H1 (cell line): ENCODE results near the gene C2CD4D. TPM values are rescaled to one million over a fixed set of nuclear protein-coding genes. Genes with fewer than 3 reads are reported as not detected.

ENCODE experiments used
- CTCF ChIA-PET: fragments of 300-600 bp; sonication (Branson Sonifier 250); formaldehyde crosslinking; loops from one replicate; lab custom pipeline; 2021; ENCODE audit not compliant: partially characterized antibody; lab: Charles Lee
- POLR2A ChIA-PET: fragments of 300-600 bp; sonication (Branson Sonifier 250); formaldehyde crosslinking; loops from one replicate; lab custom pipeline; 2021; ENCODE audit warnings: inconsistent platforms; ENCODE audit not compliant: partially characterized antibody; lab: Charles Lee
- DNase-seq, 2 experiments: peaks; one replicate each; pipeline versions ENCODE4 v3.0.0 to v3.0.0-alpha.2; 2010 to 2022; ENCODE audit warnings: low spot score in 2 of 2, low read depth in 1 of 2, mixed read lengths in 1 of 2
- FAIRE-seq: peaks from 2 replicates; lab custom pipeline; 2011; peaks lifted over from hg19 to GRCh38; lab: Jason Lieb, UNC
- H2AFZ ChIP-seq: 2 replicates; pipeline ENCODE4 v1.8.1; 2012; ENCODE audit warnings: low read length, inconsistent platforms
- H2AK5ac ChIP-seq: 2 replicates; pipeline ENCODE4 v1.6.1; 2013; ENCODE audit warnings: low read depth, low read length
- H2BK120ac ChIP-seq: replicated peaks from 2 replicates; pipeline ENCODE3; 2013; ENCODE audit warnings: low read depth, low read length, inconsistent platforms
- H2BK12ac ChIP-seq: 2 replicates; pipeline ENCODE4 v1.6.1; 2013; ENCODE audit warnings: low read depth, low read length
- H2BK15ac ChIP-seq: 2 replicates; pipeline ENCODE4 v1.6.1; 2013; ENCODE audit warnings: low read length
- H2BK20ac ChIP-seq: 2 replicates; pipeline ENCODE4 v1.6.1; 2013; ENCODE audit warnings: low read length
- H2BK5ac ChIP-seq: 2 replicates; pipeline ENCODE4 v1.6.1; 2013; ENCODE audit warnings: low read depth, low read length
- H3K14ac ChIP-seq: 2 replicates; pipeline ENCODE4 v1.6.1; 2013; ENCODE audit warnings: inconsistent platforms; ENCODE audit not compliant: insufficient read length
- H3K18ac ChIP-seq: 2 replicates; pipeline ENCODE4 v1.6.1; 2013; ENCODE audit warnings: low read length; ENCODE audit errors: extremely low read depth
- H3K23ac ChIP-seq: 2 replicates; pipeline ENCODE4 v1.6.1; 2013; ENCODE audit warnings: inconsistent platforms; ENCODE audit not compliant: insufficient read length
- H3K23me2 ChIP-seq: 2 replicates; pipeline ENCODE4 v1.6.1; 2013; ENCODE audit warnings: low read depth, low read length
- H3K27ac ChIP-seq: 2 replicates; pipeline ENCODE4 v1.6.1; 2011; ENCODE audit warnings: low read depth, low read length, inconsistent platforms
- H3K27me3 ChIP-seq, 4 experiments: replicated peaks in 1 of 4; 1 replicate in 1 of 4; 2 replicates in 3 of 4; pipeline versions ENCODE4 v1.6.1 to v1.8.1; 2011 to 2013; ENCODE audit warnings: low read length in 3 of 4, mild to moderate bottlenecking in 3 of 4, inconsistent platforms in 2 of 4, mixed read lengths in 2 of 4, moderate library complexity in 1 of 4; ENCODE audit not compliant: control insufficient read depth in 3 of 4, insufficient read depth in 3 of 4; ENCODE audit errors: extremely low read depth in 1 of 4
- H3K36me3 ChIP-seq, 4 experiments: 2 replicates each; pipeline versions ENCODE4 v1.6.1 to v1.8.1; 2011 to 2013; ENCODE audit warnings: mild to moderate bottlenecking in 4 of 4, low read length in 3 of 4, moderate library complexity in 2 of 4, control low read depth in 1 of 4, inconsistent platforms in 1 of 4; ENCODE audit not compliant: insufficient read depth in 4 of 4, control insufficient read depth in 2 of 4
- H3K4ac ChIP-seq: replicated peaks from 2 replicates; pipeline ENCODE3; 2013; ENCODE audit warnings: low read length, low read depth, mixed read lengths, inconsistent platforms; ENCODE audit not compliant: insufficient read length
- H3K4me1 ChIP-seq, 4 experiments: replicated peaks in 1 of 4; 1 replicate in 1 of 4; 2 replicates in 3 of 4; pipeline versions ENCODE4 v1.6.1 to v1.8.1; 2011 to 2013; ENCODE audit warnings: low read length in 3 of 4, inconsistent platforms in 2 of 4, mixed read lengths in 1 of 4; ENCODE audit not compliant: insufficient read depth in 4 of 4, control insufficient read depth in 3 of 4
- H3K4me2 ChIP-seq, 2 experiments: 2 replicates each; pipeline versions ENCODE4 v1.6.1 to v1.8.1; 2011 to 2013; ENCODE audit warnings: low read depth in 2 of 2, low read length in 2 of 2, control low read depth in 1 of 2, inconsistent platforms in 1 of 2, mild to moderate bottlenecking in 1 of 2; ENCODE audit not compliant: insufficient read depth in 1 of 2
- H3K4me3 ChIP-seq, 4 experiments: fragments of 200-600, 300-600 bp in 1 of 4; sonication (generic), shearing (Covaris generic), sonication (Bioruptor Twin) in 1 of 4; 2 replicates each; pipeline versions ENCODE4 v1.5.1 to v1.8.1; 2011 to 2016; ENCODE audit warnings: low read length in 4 of 4, low read depth in 3 of 4, control low read depth in 2 of 4, inconsistent platforms in 2 of 4, mild to moderate bottlenecking in 2 of 4, mixed read lengths in 1 of 4, moderate library complexity in 1 of 4; ENCODE audit not compliant: insufficient read depth in 2 of 4; ENCODE audit errors: extremely low read depth in 1 of 4
- H3K56ac ChIP-seq: replicated peaks from 2 replicates; pipeline ENCODE3; 2013; ENCODE audit warnings: low read depth, mild to moderate bottlenecking, mixed read lengths, low read length, inconsistent platforms; ENCODE audit not compliant: insufficient read length
- H3K79me1 ChIP-seq: 2 replicates; pipeline ENCODE4 v1.6.1; 2013; ENCODE audit warnings: low read depth, low read length, control low read depth
- H3K79me2 ChIP-seq, 2 experiments: 2 replicates each; pipeline versions ENCODE4 v1.6.1 to v1.8.1; 2012 to 2013; ENCODE audit warnings: low read length in 2 of 2, mild to moderate bottlenecking in 2 of 2, inconsistent platforms in 1 of 2; ENCODE audit not compliant: insufficient read depth in 2 of 2, control insufficient read depth in 1 of 2
- H3K9ac ChIP-seq, 4 experiments: replicated peaks in 1 of 4; 1 replicate in 1 of 4; 2 replicates in 3 of 4; pipeline versions ENCODE4 v1.6.1 to v1.8.1; 2011 to 2013; ENCODE audit warnings: low read depth in 3 of 4, low read length in 3 of 4, control low read depth in 2 of 4, mild to moderate bottlenecking in 2 of 4, moderate library complexity in 2 of 4, inconsistent platforms in 1 of 4; ENCODE audit errors: extremely low read depth in 1 of 4
- H3K9me3 ChIP-seq, 2 experiments: 2 replicates each; pipeline versions ENCODE4 v1.6.1 to v1.8.1; 2012 to 2013; ENCODE audit warnings: mild to moderate bottlenecking in 2 of 2, moderate library complexity in 2 of 2, control low read depth in 1 of 2, inconsistent platforms in 1 of 2, low read depth in 1 of 2, low read length in 1 of 2, mixed read lengths in 1 of 2; ENCODE audit not compliant: insufficient read depth in 2 of 2
- H4K20me1 ChIP-seq, 2 experiments: replicated peaks in 1 of 2; 2 replicates each; pipeline versions ENCODE3 to v1.8.1; 2011 to 2013; ENCODE audit warnings: inconsistent platforms in 2 of 2, low read length in 2 of 2, mild to moderate bottlenecking in 1 of 2; ENCODE audit not compliant: insufficient read depth in 2 of 2, control insufficient read depth in 1 of 2
- H4K5ac ChIP-seq: 2 replicates; pipeline ENCODE4 v1.6.1; 2013; ENCODE audit warnings: low read length, low read depth, mixed read lengths, inconsistent platforms; ENCODE audit not compliant: insufficient read length
- H4K8ac ChIP-seq: 2 replicates; pipeline ENCODE4 v1.8.0; 2013; ENCODE audit warnings: mild to moderate bottlenecking, moderate library complexity, low read length, inconsistent platforms; ENCODE audit not compliant: insufficient read depth; ENCODE audit errors: extremely low read depth
- H4K91ac ChIP-seq: replicated peaks from 2 replicates; pipeline ENCODE3; 2013; ENCODE audit warnings: low read length, mixed read lengths, inconsistent platforms; ENCODE audit not compliant: insufficient read length
- ATF2 ChIP-seq: IDR thresholded peaks from 2 replicates; pipeline ENCODE4 v1.6.1; 2012; ENCODE audit warnings: low read length, inconsistent platforms
- BACH1 ChIP-seq: IDR thresholded peaks from 2 replicates; pipeline ENCODE4 v1.6.1; 2012; ENCODE audit warnings: low read length, improper control_type of control experiment
- CBX8 ChIP-seq: fragments of 300-800, 300-1000 bp; sonication (generic); IDR thresholded peaks from 2 replicates; pipeline ENCODE4 v1.7.1; 2016; ENCODE audit warnings: low read depth, low read length, borderline replicate concordance
- CHD2 ChIP-seq: IDR thresholded peaks from 2 replicates; pipeline ENCODE4 v1.6.1; 2012; ENCODE audit warnings: low read length, improper control_type of control experiment
- CTBP2 ChIP-seq: IDR thresholded peaks from 2 replicates; pipeline ENCODE4 v1.7.0; 2011; ENCODE audit warnings: borderline replicate concordance, mild to moderate bottlenecking, moderate library complexity, mixed read lengths, low read length; ENCODE audit not compliant: insufficient read depth, insufficient read length
- MAX ChIP-seq: IDR thresholded peaks from 2 replicates; pipeline ENCODE4 v1.6.1; 2012; ENCODE audit warnings: inconsistent platforms
- POLR2AphosphoS5 ChIP-seq: IDR thresholded peaks from 2 replicates; pipeline ENCODE4 v1.6.1; 2011; ENCODE audit warnings: low read depth, low read length
- RFX5 ChIP-seq: IDR thresholded peaks from 2 replicates; pipeline ENCODE4 v1.6.1; 2011; ENCODE audit warnings: low read depth, low read length, improper control_type of control experiment, borderline replicate concordance
- RXRA ChIP-seq: IDR thresholded peaks from 2 replicates; pipeline ENCODE4 v1.6.1; 2011; ENCODE audit warnings: low read depth, mild to moderate bottlenecking, low read length, moderate library complexity; ENCODE audit not compliant: insufficient read depth
- SP2 ChIP-seq: IDR thresholded peaks from 2 replicates; pipeline ENCODE4 v1.6.1; 2012; ENCODE audit warnings: mild to moderate bottlenecking, low read length, inconsistent platforms
- SP4 ChIP-seq: IDR thresholded peaks from 2 replicates; pipeline ENCODE4 v1.6.1; 2012; ENCODE audit warnings: low read length, inconsistent platforms
- WGBS, 2 experiments: shearing (Covaris generic) in 1 of 2; methylation state at CpG; one replicate each; pipeline versions ENCODE4 v1.1.6 to v1.1.7; 2013 to 2015; ENCODE audit warnings: low lambda C conversion rate in 2 of 2, mixed read lengths in 2 of 2, inconsistent platforms in 1 of 2, low coverage in 1 of 2, missing lambda C conversion rate in 1 of 2; ENCODE audit not compliant: insufficient replicate concordance in 2 of 2, insufficient coverage in 1 of 2, insufficient read length in 1 of 2; ENCODE audit errors: extremely low coverage in 1 of 2, missing lambda C conversion rate in 1 of 2; 5-methylcytosine and 5-hydroxymethylcytosine counted together
- polyA plus RNA-seq, 7 experiments: library from polyadenylated mRNA; depleted of rRNA in 3 of 7; stranded (reverse) in 5 of 7; unstranded in 2 of 7; fragments of >200 nt in 5 of 7; fragments of 200-250 nt in 2 of 7; gene quantifications; 1 replicate in 5 of 7; 2 replicates in 1 of 7; 4 replicates in 1 of 7; pipeline versions ENCODE4 v1.2.1 to v1.2.3, GENCODE V29; 2011 to 2013; ENCODE audit warnings: missing spikeins in 2 of 7, mixed read lengths in 2 of 7
- total RNA-seq: library from RNA; stranded (reverse); fragmentation: NEBNext Ultra II Directional; extraction: Animal tissue kit (Norgen Biotek cat#: 25700); gene quantifications from 2 replicates; pipeline ENCODE4 v1.2.1, GENCODE V29; 2021

C2CD4D gene
- total and polyA plus RNA-seq, 2 of the 8 experiments (the other 6 are each of a cell fraction or from before 2014, with no cell fraction given), result 0.41 to 0.71 TPM

- Histone ChIP-seq H3K27me3 (no peaks in the 10 kb centered on the region), H3K23ac (no peak overlapping the region), H3K4ac (no peak overlapping the region), H2BK20ac (no peak overlapping the region), H3K36me3 (no peaks in the 10 kb centered on the region), H4K8ac (no peak overlapping the region), H3K4me3 (no peak overlapping the region), H3K14ac (no peak overlapping the region), H2BK12ac (no peak overlapping the region), H3K4me2 (no peak overlapping the region), H3K79me2 (no peaks in the 10 kb centered on the region), H3K56ac (no peak overlapping the region), H4K91ac (no peak overlapping the region), H3K9me3 (no peaks in the 10 kb centered on the region), H2BK120ac (no peak overlapping the region), H3K27ac (peak overlapping the region; percentile 8; the same call in 1 of the 2 replicates), H3K9ac (no peak overlapping the region), H4K5ac (no peak overlapping the region), H3K4me1 (peaks cover 1 to 5% (median 4%) of the 10 kb centered on the region in 4 experiments; a peak in 3 of 7 replicates), H3K23me2 (no peaks in the 10 kb centered on the region), H3K18ac (no peak overlapping the region), H2AK5ac (no peak overlapping the region), H3K79me1 (no peaks in the 10 kb centered on the region), H4K20me1 (no peaks in the 10 kb centered on the region), H2AFZ (peak overlapping the region; percentile 35; the same call in 1 of the 2 replicates), H2BK15ac (no peak overlapping the region), H2BK5ac (no peak overlapping the region)
- ChIA-PET CTCF (interaction anchor here (1.0 to 1.3 kb wide), 2 partner anchors 10 to 26 kb away, joined by 4 to 5 read pairs; no protein-coding TSS in a partner anchor), POLR2A (interaction anchor here (0.6 to 2.3 kb wide), 6 partner anchors 11 to 103 kb away, joined by 3 to 7 read pairs (median 4); no protein-coding TSS in a partner anchor)
- FAIRE-seq, result no peak
- 81% methylated on average over 8 of the region's 8 CpGs; no CpG with 5 or more reads in 1 of the 2 experiments for WGBS, 2 experiments
- DNase-seq, result no peak
- TF ChIP-seq MAX (no peak), BACH1 (no peak), POLR2AphosphoS5 (no peak), CBX8 (no peak), ATF2 (no peak), RXRA (no peak), CHD2 (no peak), SP2 (no peak), RFX5 (no peak), CTBP2 (no peak), SP4 (no peak)
Observed at GRCh38 chr1:151809290-151809984, 30.2 kb downstream of the C2CD4D start.
